Mammary epithelial cell (primary cell): ENCODE measurements around the gene FSD1L.

Experiments
- CTCF ChIP-seq, 2 donors: IDR thresholded peaks in 1 of 2; conservative IDR thresholded peaks in 1 of 2; 2 replicates each; pipeline ENCODE4 v1.5.1; 2011 to 2012; ENCODE audit warnings: inconsistent platforms in 2 of 2, low read length in 2 of 2, mild to moderate bottlenecking in 2 of 2, control low read depth in 1 of 2, low read depth in 1 of 2; ENCODE audit not compliant: insufficient read depth in 1 of 2; ENCODE audit errors: extremely low read depth in 1 of 2
- EZH2 ChIP-seq: IDR thresholded peaks from 2 replicates; pipeline ENCODE4 v1.6.1; 2012; ENCODE audit warnings: low read length, inconsistent platforms, borderline replicate concordance

GRCh38 chr9:105496826-105497225 lies 49.0 kb downstream of the FSD1L start:
- TF ChIP-seq EZH2 (no peak), CTCF (conservative IDR thresholded peaks at IDR 0.05 in 1 of 2, IDR thresholded peaks at IDR 0.05 in 1 of 2; ENCODE audit: extremely low read depth in 1 of 2, insufficient read depth in 1 of 2, low read depth in 1 of 2, low read length in 2 of 2) (no peak)
